Spleen (tissue), 7 donors: Measurements from ENCODE around the gene CARD16.

ENCODE experiments used
- CTCF ChIP-seq, 11 experiments: fragments of 200-600 bp in 7 of 11; fragments of 450-650 bp in 4 of 11; sonication (generic) in 4 of 11; IDR thresholded peaks in 8 of 11; conservative IDR thresholded peaks in 3 of 11; 1 replicate in 7 of 11; 2 replicates in 4 of 11; pipeline versions ENCODE4 v1.4.0 to v1.8.0; 2016 to 2021; ENCODE audit warnings: antibody characterized with exemption in 11 of 11, inconsistent platforms in 4 of 11, mild to moderate bottlenecking in 1 of 11
- POLR2A ChIP-seq, 3 donors: fragments of 450-650 bp; IDR thresholded peaks; one replicate each; pipeline ENCODE4 v1.5.1; 2017; ENCODE audit warnings: antibody characterized with exemption in 3 of 3, mild to moderate bottlenecking in 1 of 3
- POLR2AphosphoS5 ChIP-seq, 3 donors: sonication (generic); formaldehyde crosslinking; IDR thresholded peaks; one replicate each; pipeline ENCODE4 v1.5.1; 2017; ENCODE audit warnings: antibody characterized with exemption in 3 of 3
- donor health status: DM: no; HTN: no; CAD: no; lungs with moderate emphysema.
- donor health status: DM: no; HTN: no; CAD: no.
- donor health status: DM: no; HTN: no; CAD: no.

GRCh38 chr11:105003151-105003550, 42.0 kb downstream of the CARD16 start:
- TF ChIP-seq CTCF (IDR thresholded peaks at IDR 0.05 in 8 of 11, conservative IDR thresholded peaks at IDR 0.05 in 3 of 11) (no peak), POLR2A (IDR thresholded peaks at IDR 0.05) (no peak), POLR2AphosphoS5 (IDR thresholded peaks at IDR 0.05) (no peak)
